ENCODE results near the gene SPPL2B. TPM values are rescaled to one million over a fixed set of nuclear protein-coding genes. Genes with fewer than 3 reads are reported as not detected.

Gene SPPL2B
- total and polyA plus RNA-seq, 7 donors = 11.4 to 38.0 (median 22.1) TPM

GRCh38 chr19:2311093-2311492 lies 17.4 kb upstream of the SPPL2B start:
- Histone ChIP-seq H3K4me1 (no peaks in the 10 kb centered on the region), H3K36me3 (ENCODE audit: insufficient read depth in 1 of 2, low read depth in 1 of 2) (no peaks in the 10 kb centered on the region), H3K27me3 (ENCODE audit: insufficient read depth in 3 of 3, low read length in 2 of 3) (peaks cover 0 to 14% (median 5%) of the 10 kb centered on the region in 3 donors), H3K27ac (no peak overlapping the region), H3K9me3 (peaks cover 3% of the 10 kb centered on the region), H3K4me3 (no peak overlapping the region)
- intact Hi-C loops (cut with DNase I) = loop anchor here in 1 of 2 donors (10.0 kb wide), 1 partner anchor 76 kb away; the partner anchor contains the start of genes PLEKHJ1 and SF3A2
- no peak for ATAC-seq
- WGBS, 3 donors = 91 to 98% (median 92%) methylated on average over 4 of the region's 4 CpGs
- no peak for DNase-seq
- no peak for TF ChIP-seq CTCF (IDR thresholded peaks at IDR 0.05)

- intact Hi-C loops (cut with DNase I) = loop anchor here in 1 of 2 donors (10.0 kb wide), 1 partner anchor 78 kb away; the partner anchor contains the start of genes PLEKHJ1 and SF3A2
- H3K27ac ChIP-seq = no peak overlapping the region
- DNase-seq (no peak), ATAC-seq (no peak)
- no peaks in the 10 kb centered on the region for H3K4me1 ChIP-seq
- peaks cover 0 to 7% (median 3%) of the 10 kb centered on the region in 3 donors for H3K27me3 ChIP-seq (ENCODE audit: insufficient read depth in 3 of 3, low read length in 2 of 3)
- H3K36me3 ChIP-seq (ENCODE audit: insufficient read depth in 1 of 2, low read depth in 1 of 2) = no peaks in the 10 kb centered on the region
- TF ChIP-seq CTCF (IDR thresholded peaks at IDR 0.05) = no peak
- H3K9me3 ChIP-seq = peaks cover 3% of the 10 kb centered on the region
- WGBS, 3 donors = 33 to 37% (median 35%) methylated on average over 26 to 28 of the region's 28 CpGs
- H3K4me3 ChIP-seq = no peak overlapping the region
These were observed 15.5 kb upstream of the SPPL2B start for GRCh38 chr19:2312820-2313501.

GRCh38 chr19:2315121-2315817 lies 13.2 kb upstream of the SPPL2B start:
- WGBS, 3 donors = 86 to 89% (median 86%) methylated on average over 7 of the region's 7 CpGs
- no peak overlapping the region for H3K4me3 ChIP-seq
- no peak for DNase-seq
- intact Hi-C loops (cut with DNase I) = loop anchor here (5.0 to 10.0 kb wide), 3 partner anchors 38 to 163 kb away; partner anchors contain the start of genes AP3D1 (in 1 of the 2), PLEKHJ1 (in 1 of the 2) and SF3A2 (in 1 of the 2)
- H3K27me3 ChIP-seq (ENCODE audit: insufficient read depth in 3 of 3, low read length in 2 of 3) = peaks cover 0 to 7% (median 0%) of the 10 kb centered on the region in 3 donors
- no peaks in the 10 kb centered on the region for H3K36me3 ChIP-seq (ENCODE audit: insufficient read depth in 1 of 2, low read depth in 1 of 2)
- peaks cover 3% of the 10 kb centered on the region for H3K9me3 ChIP-seq
- no peak for TF ChIP-seq CTCF (IDR thresholded peaks at IDR 0.05)
- H3K4me1 ChIP-seq = no peaks in the 10 kb centered on the region
- H3K27ac ChIP-seq = no peak overlapping the region
- no peak for ATAC-seq

- no peak overlapping the region for H3K27ac ChIP-seq
These were observed 12.6 kb upstream of the SPPL2B start for GRCh38 chr19:2315818-2316353.

More at GRCh38 chr19:2315818-2316353, 12.6 kb upstream of the SPPL2B start:
- DNase-seq (peak; percentile 64 to 80), ATAC-seq (peak; percentile 71 to 89 (median 81))
- 25 to 30% (median 28%) methylated on average over 22 of the region's 22 CpGs for WGBS, 3 donors
- H3K4me3 ChIP-seq = no peak overlapping the region
- peaks cover 0 to 7% (median 0%) of the 10 kb centered on the region in 3 donors for H3K27me3 ChIP-seq (ENCODE audit: insufficient read depth in 3 of 3, low read length in 2 of 3)
- no peaks in the 10 kb centered on the region for H3K4me1 ChIP-seq
- no peaks in the 10 kb centered on the region for H3K36me3 ChIP-seq (ENCODE audit: insufficient read depth in 1 of 2, low read depth in 1 of 2)
- TF ChIP-seq CTCF (IDR thresholded peaks at IDR 0.05) = peak; percentile 45
- intact Hi-C loops (cut with DNase I) = loop anchor here (5.0 to 10.0 kb wide), 3 partner anchors 39 to 164 kb away; partner anchors contain the start of genes AP3D1 (in 1 of the 2), PLEKHJ1 (in 1 of the 2) and SF3A2 (in 1 of the 2)
- H3K9me3 ChIP-seq = peaks cover 3% of the 10 kb centered on the region
